Activated naive CD4-positive, alpha-beta T cell treated with anti-CD3 and anti-CD28 coated beads, Interleukin-2, amount 50 U/mL, for 16 hours (primary cell): ENCODE results near the gene EPM2A.
A peak's percentile ranks its signal among the peaks of the same experiment; 100 is the strongest.
"Not testable (repeated sequence)": the region's sequence is repeated elsewhere in the genome, so short reads cannot be mapped to it uniquely, and the experiment has no call there.

Source experiments
- DNase-seq: peaks from one replicate; pipeline ENCODE4 v3.0.0-alpha.2; 2020

EPM2A gene

GRCh38 chr6:145735356-145736165 is at the start of gene EPM2A:
Gene EPM2A (minus strand): TSS chr6:145735520. CDS start chr6:145735498, 22 bp downstream.
- DNase-seq: peak; percentile 64

- no peak for DNase-seq
These were observed 49.4 kb upstream of the EPM2A start for GRCh38 chr6:145784683-145785082.

- no peak for DNase-seq
These were observed 48.5 kb upstream of the EPM2A start for GRCh38 chr6:145783796-145784195.

GRCh38 chr6:145772846-145773245 is 37.5 kb upstream of the EPM2A start:
- DNase-seq: no peak

GRCh38 chr6:145765449-145765848 is 30.1 kb upstream of the EPM2A start:
- no peak for DNase-seq

- DNase-seq: no peak
These were observed 28.4 kb upstream of the EPM2A start for GRCh38 chr6:145763742-145764141.

- no peak for DNase-seq
These were observed 26.3 kb upstream of the EPM2A start for GRCh38 chr6:145761584-145761983.

- no peak for DNase-seq
These were observed 22.8 kb upstream of the EPM2A start for GRCh38 chr6:145758113-145758512.

- DNase-seq: no peak
These were observed 20.9 kb upstream of the EPM2A start for GRCh38 chr6:145756170-145756662.

GRCh38 chr6:145755682-145756081 is 20.4 kb upstream of the EPM2A start:
- DNase-seq: no peak

- no peak for DNase-seq
These were observed 17.3 kb upstream of the EPM2A start for GRCh38 chr6:145752638-145753037.

- no peak for DNase-seq
These were observed 14.3 kb upstream of the EPM2A start for GRCh38 chr6:145749632-145750031.

- no peak for DNase-seq
These were observed 10.5 kb upstream of the EPM2A start for GRCh38 chr6:145745861-145746260.

- no peak for DNase-seq
These were observed 9.3 kb upstream of the EPM2A start for GRCh38 chr6:145744619-145745018.

- no peak for DNase-seq
These were observed 8.0 kb upstream of the EPM2A start for GRCh38 chr6:145743332-145743731.

GRCh38 chr6:145742472-145742871 is 7.2 kb upstream of the EPM2A start:
- not testable (repeated sequence) for DNase-seq

- DNase-seq: not testable (repeated sequence)
These were observed 4.4 kb upstream of the EPM2A start for GRCh38 chr6:145739685-145740084.

GRCh38 chr6:145738265-145738664 is 2.9 kb upstream of the EPM2A start:
- DNase-seq: no peak

GRCh38 chr6:145736661-145737144 is 1.4 kb upstream of the EPM2A start:
- DNase-seq: no peak

- DNase-seq: peak; percentile 73
These were observed 599 bp downstream of the EPM2A start for GRCh38 chr6:145734486-145735355.

- no peak for DNase-seq
These were observed 1.5 kb downstream of the EPM2A start for GRCh38 chr6:145733810-145734209.

GRCh38 chr6:145733207-145733606 is 2.1 kb downstream of the EPM2A start:
- DNase-seq: no peak

GRCh38 chr6:145731447-145731846 is 3.9 kb downstream of the EPM2A start:
- peak; percentile 36 for DNase-seq

- no peak for DNase-seq
These were observed 5.4 kb downstream of the EPM2A start for GRCh38 chr6:145729887-145730286.
